Lower lobe of right lung (tissue), 2 donors: ENCODE data around the gene DGKB. TPM values are rescaled to one million over a fixed set of nuclear protein-coding genes. Genes with fewer than 3 reads are reported as not detected.

ENCODE experiments used
- ATAC-seq, 2 donors: fragments of 200-7000 bp; cut with Tn5 transposase; one replicate each; pipeline ENCODE4 v1.9.1; 2020 to 2022; ENCODE audit warnings: mild to moderate bottlenecking in 2 of 2, moderate library complexity in 2 of 2
- DNase-seq: peaks from one replicate; pipeline ENCODE4 v3.0.0-alpha.2; 2020
- H3K27ac ChIP-seq: fragments of 200-600 bp; one replicate; pipeline ENCODE4 v1.8.0; 2022
- H3K27me3 ChIP-seq: fragments of 200-600 bp; one replicate; pipeline ENCODE4 v1.8.0; 2022; ENCODE audit warnings: low read depth
- H3K36me3 ChIP-seq: fragments of 200-600 bp; one replicate; pipeline ENCODE4 v1.8.0; 2022; ENCODE audit warnings: mild to moderate bottlenecking
- H3K4me1 ChIP-seq: fragments of 200-600 bp; one replicate; pipeline ENCODE4 v1.8.0; 2022
- H3K4me3 ChIP-seq: fragments of 200-600 bp; one replicate; pipeline ENCODE4 v1.8.0; 2022; ENCODE audit warnings: mild to moderate bottlenecking
- H3K9me3 ChIP-seq: fragments of 200-600 bp; one replicate; pipeline ENCODE4 v1.8.0; 2022
- intact Hi-C: fragments of 100-400 bp; cut with DNase I; formaldehyde crosslinking; loops from one replicate; pipeline ENCODE4 v1.11.0; 2022
- total RNA-seq: library from RNA; stranded (reverse); fragmentation: NEBNext Ultra II Directional; extraction: Animal tissue kit (Norgen Biotek cat#: 25700); gene quantifications from one replicate; pipeline ENCODE4 v1.2.1, GENCODE V29; 2021
- TF ChIP-seq, protein P1 (sequence below): fragments of 200-600 bp; IDR thresholded peaks from one replicate; pipeline ENCODE4 v1.8.0; 2022; ENCODE audit warnings: antibody characterized with exemption, mild to moderate bottlenecking
- donor health status: DM: no; HTN: yes; CAD: no; lungs with severe emphysema.

DGKB gene
- total RNA-seq, 1 donor from 2014 or later, result 0.09 TPM

- no peaks in the 10 kb centered on the region for H3K4me1 ChIP-seq
- ATAC-seq (no peak), DNase-seq (no peak)
- no peaks in the 10 kb centered on the region for H3K36me3 ChIP-seq
- intact Hi-C loops, result no loop called here
- H3K4me3 ChIP-seq, result no peak overlapping the region
- H3K27ac ChIP-seq, result no peak overlapping the region
- TF ChIP-seq, protein P1, sequence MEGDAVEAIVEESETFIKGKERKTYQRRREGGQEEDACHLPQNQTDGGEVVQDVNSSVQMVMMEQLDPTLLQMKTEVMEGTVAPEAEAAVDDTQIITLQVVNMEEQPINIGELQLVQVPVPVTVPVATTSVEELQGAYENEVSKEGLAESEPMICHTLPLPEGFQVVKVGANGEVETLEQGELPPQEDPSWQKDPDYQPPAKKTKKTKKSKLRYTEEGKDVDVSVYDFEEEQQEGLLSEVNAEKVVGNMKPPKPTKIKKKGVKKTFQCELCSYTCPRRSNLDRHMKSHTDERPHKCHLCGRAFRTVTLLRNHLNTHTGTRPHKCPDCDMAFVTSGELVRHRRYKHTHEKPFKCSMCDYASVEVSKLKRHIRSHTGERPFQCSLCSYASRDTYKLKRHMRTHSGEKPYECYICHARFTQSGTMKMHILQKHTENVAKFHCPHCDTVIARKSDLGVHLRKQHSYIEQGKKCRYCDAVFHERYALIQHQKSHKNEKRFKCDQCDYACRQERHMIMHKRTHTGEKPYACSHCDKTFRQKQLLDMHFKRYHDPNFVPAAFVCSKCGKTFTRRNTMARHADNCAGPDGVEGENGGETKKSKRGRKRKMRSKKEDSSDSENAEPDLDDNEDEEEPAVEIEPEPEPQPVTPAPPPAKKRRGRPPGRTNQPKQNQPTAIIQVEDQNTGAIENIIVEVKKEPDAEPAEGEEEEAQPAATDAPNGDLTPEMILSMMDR, result no peak
- H3K9me3 ChIP-seq, result no peaks in the 10 kb centered on the region
- H3K27me3 ChIP-seq, result no peaks in the 10 kb centered on the region
Measured at GRCh38 chr7:14258861-14259260, 643.7 kb downstream of the DGKB start.

- intact Hi-C loops, result no loop called here
- H3K9me3 ChIP-seq, result no peaks in the 10 kb centered on the region
- H3K27ac ChIP-seq, result no peak overlapping the region
- H3K27me3 ChIP-seq, result no peaks in the 10 kb centered on the region
- no peaks in the 10 kb centered on the region for H3K36me3 ChIP-seq
- no peak overlapping the region for H3K4me3 ChIP-seq
- ATAC-seq (no peak), DNase-seq (no peak)
- no peaks in the 10 kb centered on the region for H3K4me1 ChIP-seq
- TF ChIP-seq, protein P1, result no peak
Measured at GRCh38 chr7:14258441-14258840, 644.1 kb downstream of the DGKB start.

DNA sequence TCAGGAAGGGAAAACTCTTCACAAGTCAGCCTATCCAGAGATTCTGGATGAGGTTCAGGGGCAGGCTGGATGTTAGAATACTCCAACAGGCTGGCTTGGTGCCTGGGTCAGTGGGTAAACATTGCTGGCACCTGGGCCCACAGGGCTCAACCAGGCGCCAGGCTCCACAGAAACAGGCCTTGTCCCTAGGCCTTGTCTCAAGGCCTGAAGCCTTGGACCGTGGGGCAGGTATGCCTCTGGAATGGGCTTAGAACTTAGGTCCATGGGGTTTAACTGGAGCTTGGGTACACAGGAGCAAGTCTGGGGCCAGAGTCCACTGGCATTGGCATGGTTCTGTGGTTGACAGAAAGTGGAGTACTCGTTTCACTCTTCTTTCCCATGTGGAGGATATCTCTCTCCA lies 650.1 kb downstream of the DGKB start:
- Histone ChIP-seq H3K36me3 (no peaks in the 10 kb centered on the region), H3K4me1 (no peaks in the 10 kb centered on the region), H3K4me3 (no peak overlapping the region), H3K27me3 (no peaks in the 10 kb centered on the region), H3K27ac (no peak overlapping the region), H3K9me3 (no peaks in the 10 kb centered on the region)
- ATAC-seq (no peak), DNase-seq (no peak)
- TF ChIP-seq, protein P1, result no peak
- intact Hi-C loops, result no loop called here

DNA sequence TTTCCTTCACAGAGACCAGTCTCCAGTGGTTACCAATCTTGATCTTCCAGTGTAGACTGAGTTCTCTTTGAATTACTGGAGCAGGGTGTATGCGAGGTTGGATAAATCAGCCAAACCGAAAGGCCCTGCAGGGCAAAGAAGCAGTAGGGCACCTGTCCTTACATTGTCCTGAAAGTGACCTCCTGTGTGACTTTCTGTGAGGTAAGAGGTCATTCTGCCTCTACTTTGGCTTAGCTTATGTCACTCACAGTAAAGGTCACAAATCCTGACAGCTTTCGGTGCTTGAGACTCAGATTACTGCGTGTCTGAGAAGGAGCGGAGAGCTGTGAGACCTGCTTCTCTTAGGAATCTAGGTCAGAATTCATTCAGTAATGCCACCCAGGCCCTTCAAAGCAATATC lies 660.4 kb downstream of the DGKB start:
- no peak overlapping the region for H3K27ac ChIP-seq

DNA sequence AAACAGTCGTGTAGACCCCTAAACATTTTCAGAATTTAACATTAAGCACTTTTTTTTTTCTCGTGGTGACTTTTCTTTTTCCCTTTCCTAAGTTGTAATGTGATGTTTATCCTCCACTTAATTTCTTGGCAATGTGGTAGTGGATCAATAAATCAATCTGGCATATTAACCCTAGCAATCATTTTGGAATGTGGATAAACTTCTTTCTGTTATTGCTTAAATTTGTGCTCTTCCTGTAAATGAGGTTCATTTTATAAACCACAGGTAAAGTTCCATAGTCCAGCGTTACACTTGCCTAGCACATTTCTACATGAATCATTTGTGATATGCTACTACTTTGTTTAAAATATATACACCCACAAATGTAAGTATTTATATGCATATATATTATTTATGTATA lies 665.7 kb downstream of the DGKB start:
- DNase-seq (no peak), ATAC-seq (no peak)
- H3K4me1 ChIP-seq, result no peaks in the 10 kb centered on the region
- TF ChIP-seq, protein P1, result no peak
- H3K9me3 ChIP-seq, result no peaks in the 10 kb centered on the region
- no peak overlapping the region for H3K4me3 ChIP-seq
- H3K27ac ChIP-seq, result no peak overlapping the region
- no peaks in the 10 kb centered on the region for H3K27me3 ChIP-seq
- intact Hi-C loops, result no loop called here
- H3K36me3 ChIP-seq, result no peaks in the 10 kb centered on the region

More for the DNA sequence above, 660.4 kb downstream of the DGKB start:
- Histone ChIP-seq H3K9me3 (no peaks in the 10 kb centered on the region), H3K4me3 (no peak overlapping the region), H3K4me1 (no peaks in the 10 kb centered on the region), H3K36me3 (no peaks in the 10 kb centered on the region), H3K27me3 (no peaks in the 10 kb centered on the region)
- peak in 1 of 2 donors; percentile 21 for ATAC-seq
- intact Hi-C loops, result no loop called here
- no peak for DNase-seq
- TF ChIP-seq, protein P1, result no peak

- intact Hi-C loops, result no loop called here
Measured at GRCh38 chr7:14235056-14235455, 667.5 kb downstream of the DGKB start.

More at GRCh38 chr7:14235056-14235455, 667.5 kb downstream of the DGKB start:
- Histone ChIP-seq H3K9me3 (no peaks in the 10 kb centered on the region), H3K36me3 (no peaks in the 10 kb centered on the region), H3K4me3 (no peak overlapping the region), H3K27me3 (no peaks in the 10 kb centered on the region), H3K4me1 (no peaks in the 10 kb centered on the region), H3K27ac (no peak overlapping the region)
- TF ChIP-seq, protein P1, result no peak
- ATAC-seq, result no peak
- no peak for DNase-seq
